GM23338 (cell line): ENCODE results near the gene BMP3.

Experiments used
- CREB1 ChIP-seq: fragments of 250-450 bp; sonication (Bioruptor Pico); IDR thresholded peaks from 2 replicates; pipeline ENCODE4 v1.5.0; 2020; ENCODE audit warnings: low read depth, mild to moderate bottlenecking, moderate library complexity
- ZNF114 ChIP-seq: fragments of 250-450 bp; sonication (Bioruptor Pico); IDR thresholded peaks from 2 replicates; pipeline ENCODE4 v1.5.0; 2020; ENCODE audit warnings: mild to moderate bottlenecking, moderate library complexity

- TF ChIP-seq CREB1 (CRISPR knock-in tag) (no peak), ZNF114 (no peak)
Observed at GRCh38 chr4:81096566-81096965, 66.1 kb downstream of the BMP3 start.
